Kidney (tissue), 14 donors: ENCODE measurements around the gene CDC42EP1. TPM values are rescaled to one million over a fixed set of nuclear protein-coding genes. Genes with fewer than 3 reads are reported as not detected.

Experiments used
- DNase-seq, 5 donors: peaks; one replicate each; pipeline ENCODE4 v3.0.0-alpha.2; 2013 to 2020
- FAIRE-seq: peaks from 2 replicates; lab custom pipeline; 2012; peaks lifted over from hg19 to GRCh38; lab: Jason Lieb, UNC
- H3K27ac ChIP-seq, 2 donors: one replicate each; pipeline ENCODE4 v1.7.0; 2013; ENCODE audit warnings: low read depth in 2 of 2, low read length in 2 of 2, inconsistent platforms in 1 of 2
- H3K27me3 ChIP-seq: one replicate; pipeline ENCODE4 v1.7.1; 2013; ENCODE audit warnings: low read length, inconsistent platforms; ENCODE audit not compliant: control insufficient read depth, insufficient read depth
- H3K36me3 ChIP-seq, 3 donors: one replicate each; pipeline versions ENCODE4 v1.7.0 to v1.7.1; 2013; ENCODE audit warnings: low read length in 3 of 3, control low read depth in 1 of 3, inconsistent platforms in 1 of 3; ENCODE audit not compliant: insufficient read depth in 3 of 3, control insufficient read depth in 2 of 3
- H3K4me1 ChIP-seq, 3 donors: one replicate each; pipeline versions ENCODE4 v1.7.0 to v1.7.1; 2013; ENCODE audit warnings: low read length in 3 of 3, inconsistent platforms in 1 of 3, low read depth in 1 of 3; ENCODE audit not compliant: control insufficient read depth in 2 of 3, insufficient read depth in 2 of 3
- H3K4me3 ChIP-seq, 3 donors: one replicate each; pipeline versions ENCODE4 v1.7.0 to v1.8.1; 2013; ENCODE audit warnings: low read length in 3 of 3, control low read depth in 1 of 3, inconsistent platforms in 1 of 3
- H3K9ac ChIP-seq, 3 donors: one replicate each; pipeline versions ENCODE4 v1.7.0 to v1.7.1; 2013; ENCODE audit warnings: low read length in 3 of 3, control low read depth in 1 of 3, inconsistent platforms in 1 of 3
- H3K9me3 ChIP-seq, 3 donors: one replicate each; pipeline versions ENCODE4 v1.7.0 to v1.7.1; 2013; ENCODE audit warnings: low read length in 3 of 3, control low read depth in 1 of 3, inconsistent platforms in 1 of 3; ENCODE audit not compliant: control insufficient read depth in 2 of 3, insufficient read depth in 1 of 3
- intact Hi-C: fragments of 100-400 bp; cut with DNase I; formaldehyde crosslinking; loops from one replicate; pipeline ENCODE4 v1.11.1; 2022
- polyA plus RNA-seq: library from polyadenylated mRNA; stranded (reverse); fragments of 350-450 nt; fragmentation: Illumina TruSeq; extraction: RNeasy Lipid Tissue Mini Kit (QIAGEN cat#74804); gene quantifications from one replicate; pipeline ENCODE4 v1.2.3, GENCODE V29; 2014; ENCODE audit warnings: low read depth, low replicate concordance; ENCODE audit not compliant: insufficient read depth
- total RNA-seq: library from RNA; stranded (reverse); fragmentation: NEBNext Ultra II Directional; extraction: Animal tissue kit (Norgen Biotek cat#: 25700); gene quantifications from one replicate; pipeline ENCODE4 v1.2.1, GENCODE V29; 2021
- TF ChIP-seq, protein P1 (sequence below): IDR thresholded peaks from 3 replicates; pipeline ENCODE4 v1.5.1; 2012; ENCODE audit warnings: mild to moderate bottlenecking, moderate library complexity, borderline replicate concordance; ENCODE audit not compliant: insufficient read depth; ENCODE audit errors: extremely low read depth
- donor health status: control.
- donor health status: control.
- donor health status: control.
- donor health status: control.
- donor health status: control.
- donor health status: DM: yes; HTN: yes; CAD: no.
- donor health status: Normal renal cell carcinoma (clear cell type).

Gene CDC42EP1
- total and polyA plus RNA-seq, 2 donors from 2014 or later = 29.5 to 68.5 TPM

- intact Hi-C loops = no loop called here
- TF ChIP-seq, protein P1, sequence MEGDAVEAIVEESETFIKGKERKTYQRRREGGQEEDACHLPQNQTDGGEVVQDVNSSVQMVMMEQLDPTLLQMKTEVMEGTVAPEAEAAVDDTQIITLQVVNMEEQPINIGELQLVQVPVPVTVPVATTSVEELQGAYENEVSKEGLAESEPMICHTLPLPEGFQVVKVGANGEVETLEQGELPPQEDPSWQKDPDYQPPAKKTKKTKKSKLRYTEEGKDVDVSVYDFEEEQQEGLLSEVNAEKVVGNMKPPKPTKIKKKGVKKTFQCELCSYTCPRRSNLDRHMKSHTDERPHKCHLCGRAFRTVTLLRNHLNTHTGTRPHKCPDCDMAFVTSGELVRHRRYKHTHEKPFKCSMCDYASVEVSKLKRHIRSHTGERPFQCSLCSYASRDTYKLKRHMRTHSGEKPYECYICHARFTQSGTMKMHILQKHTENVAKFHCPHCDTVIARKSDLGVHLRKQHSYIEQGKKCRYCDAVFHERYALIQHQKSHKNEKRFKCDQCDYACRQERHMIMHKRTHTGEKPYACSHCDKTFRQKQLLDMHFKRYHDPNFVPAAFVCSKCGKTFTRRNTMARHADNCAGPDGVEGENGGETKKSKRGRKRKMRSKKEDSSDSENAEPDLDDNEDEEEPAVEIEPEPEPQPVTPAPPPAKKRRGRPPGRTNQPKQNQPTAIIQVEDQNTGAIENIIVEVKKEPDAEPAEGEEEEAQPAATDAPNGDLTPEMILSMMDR = no peak
- peak overlapping the region in 1 of 3 donors; percentile 46 for H3K9ac ChIP-seq
- DNase-seq (no peak), FAIRE-seq (no peak)
- H3K4me3 ChIP-seq = no peak overlapping the region
- H3K9me3 ChIP-seq = no peaks in the 10 kb centered on the region
- H3K27ac ChIP-seq = no peak overlapping the region
- H3K27me3 ChIP-seq = no peaks in the 10 kb centered on the region
- H3K36me3 ChIP-seq = no peaks in the 10 kb centered on the region
- peaks cover 0 to 3% (median under 1%) of the 10 kb centered on the region in 3 donors for H3K4me1 ChIP-seq
These were observed 15.3 kb downstream of the CDC42EP1 start for GRCh38 chr22:37575490-37576003.

GRCh38 chr22:37578002-37578401, 17.7 kb downstream of the CDC42EP1 start:
- Histone ChIP-seq H3K9ac (peak overlapping the region in 1 of 3 donors; percentile 2), H3K27ac (no peak overlapping the region), H3K27me3 (no peaks in the 10 kb centered on the region), H3K9me3 (no peaks in the 10 kb centered on the region), H3K36me3 (no peaks in the 10 kb centered on the region), H3K4me3 (peak overlapping the region in 2 of 3 donors; percentile 41 to 48), H3K4me1 (peaks cover 0 to 3% (median 0%) of the 10 kb centered on the region in 3 donors)
- no peak for FAIRE-seq
- TF ChIP-seq, protein P1 = no peak
- intact Hi-C loops = no loop called here
- DNase-seq = no peak

- Histone ChIP-seq H3K9ac (no peak overlapping the region), H3K4me3 (no peak overlapping the region), H3K27me3 (no peaks in the 10 kb centered on the region), H3K27ac (peak overlapping the region in 1 of 2 donors; percentile 37), H3K4me1 (peaks cover 0 to 3% (median 0%) of the 10 kb centered on the region in 3 donors), H3K36me3 (no peaks in the 10 kb centered on the region), H3K9me3 (no peaks in the 10 kb centered on the region)
- TF ChIP-seq, protein P1 = no peak
- intact Hi-C loops = no loop called here
- DNase-seq (peak in 1 of 5 donors; percentile 86), FAIRE-seq (no peak)
These were observed 21.2 kb downstream of the CDC42EP1 start for GRCh38 chr22:37581504-37581903.

- Histone ChIP-seq H3K36me3 (no peaks in the 10 kb centered on the region), H3K4me1 (peaks cover 0 to 3% (median 0%) of the 10 kb centered on the region in 3 donors), H3K4me3 (no peak overlapping the region), H3K9ac (no peak overlapping the region), H3K9me3 (no peaks in the 10 kb centered on the region), H3K27me3 (no peaks in the 10 kb centered on the region), H3K27ac (no peak overlapping the region)
- FAIRE-seq (no peak), DNase-seq (no peak)
- intact Hi-C loops = no loop called here
- TF ChIP-seq, protein P1 = no peak
These were observed 22.2 kb downstream of the CDC42EP1 start for GRCh38 chr22:37582526-37582925.
